Measurements from ENCODE around the gene NELL2.

GRCh38 chr12:44780221-44780790 lies 95.8 kb downstream of the NELL2 start:
- no peak for TF ChIP-seq CTCF (IDR thresholded peaks at IDR 0.05; ENCODE audit: insufficient read depth, low read length)
- TF ChIP-seq POLR2AphosphoS5 (IDR thresholded peaks at IDR 0.05; ENCODE audit: low read depth), result no peak
- no peak for TF ChIP-seq REST (IDR thresholded peaks at IDR 0.05; ENCODE audit: insufficient replicate concordance, low read depth)
